B cell (primary cell): ENCODE data around the gene ITPR2.

Source experiments
- CTCF ChIP-seq: fragments of 200-600 bp; IDR thresholded peaks from one replicate; pipeline ENCODE4 v1.8.0; 2022; ENCODE audit warnings: antibody characterized with exemption, mild to moderate bottlenecking
- EZH2 ChIP-seq: IDR thresholded peaks from 2 replicates; pipeline ENCODE4 v1.6.1; 2012; ENCODE audit warnings: borderline replicate concordance, low read depth, mild to moderate bottlenecking, moderate library complexity, low read length; ENCODE audit not compliant: insufficient read depth, poor library complexity, severe bottlenecking

- TF ChIP-seq EZH2 (no peak), CTCF (no peak)
These were observed 523.4 kb downstream of the ITPR2 start for GRCh38 chr12:26309634-26310033.
